Kidney epithelial cell (primary cell): ENCODE measurements around the gene VGLL1. TPM values are rescaled to one million over a fixed set of nuclear protein-coding genes. Genes with fewer than 3 reads are reported as not detected.

Experiments
- DNase-seq: peaks from one replicate; pipeline ENCODE4 v3.0.0-alpha.2; 2010; ENCODE audit warnings: low read depth
- H3K27me3 ChIP-seq: 2 replicates; pipeline ENCODE4 v1.6.0; 2011; ENCODE audit warnings: low read length; ENCODE audit not compliant: control insufficient read depth, insufficient read depth
- H3K36me3 ChIP-seq: 2 replicates; pipeline ENCODE4 v1.5.1; 2011; ENCODE audit warnings: low read length; ENCODE audit not compliant: control insufficient read depth, insufficient read depth
- H3K4me3 ChIP-seq: 2 replicates; pipeline ENCODE4 v1.5.1; 2011; ENCODE audit warnings: low read depth, mild to moderate bottlenecking, control low read depth, low read length
- total RNA-seq: library from RNA; depleted of rRNA; stranded (reverse); fragments of >200 nt; gene quantifications from 2 replicates; pipeline ENCODE4 v1.2.3, GENCODE V29; 2015
- TF ChIP-seq, protein P1 (sequence below): IDR thresholded peaks from 2 replicates; pipeline ENCODE4 v1.5.1; 2011; ENCODE audit warnings: mild to moderate bottlenecking, moderate library complexity, low read length, control low read depth, inconsistent platforms; ENCODE audit not compliant: insufficient read depth, poor library complexity, severe bottlenecking

The VGLL1 gene
- total RNA-seq, 1 donor from 2014 or later, result 1.3 TPM

DNA sequence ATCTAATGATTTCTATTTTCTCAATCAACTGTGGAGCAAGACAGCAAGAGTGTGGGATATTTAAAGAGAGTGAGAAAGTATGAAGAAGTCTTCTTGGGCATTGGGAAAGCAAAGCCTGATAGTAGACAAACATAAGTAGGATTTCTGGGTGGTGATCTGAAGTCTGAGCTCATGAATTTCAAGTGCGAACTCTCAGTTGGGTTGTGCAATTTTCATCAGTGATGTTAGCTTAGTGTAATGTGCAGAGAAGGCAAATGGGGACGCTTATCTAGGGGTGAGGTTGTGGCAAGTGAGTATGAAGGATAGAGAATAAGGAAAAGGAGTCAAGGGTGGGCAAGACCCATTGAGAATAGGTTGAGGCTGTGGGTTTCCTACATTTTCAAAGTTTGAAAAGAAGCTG lies 23.7 kb downstream of the VGLL1 start:
- Histone ChIP-seq H3K4me3 (no peak overlapping the region), H3K27me3 (no peaks in the 10 kb centered on the region), H3K36me3 (no peaks in the 10 kb centered on the region)
- DNase-seq, result no peak
- TF ChIP-seq, protein P1, sequence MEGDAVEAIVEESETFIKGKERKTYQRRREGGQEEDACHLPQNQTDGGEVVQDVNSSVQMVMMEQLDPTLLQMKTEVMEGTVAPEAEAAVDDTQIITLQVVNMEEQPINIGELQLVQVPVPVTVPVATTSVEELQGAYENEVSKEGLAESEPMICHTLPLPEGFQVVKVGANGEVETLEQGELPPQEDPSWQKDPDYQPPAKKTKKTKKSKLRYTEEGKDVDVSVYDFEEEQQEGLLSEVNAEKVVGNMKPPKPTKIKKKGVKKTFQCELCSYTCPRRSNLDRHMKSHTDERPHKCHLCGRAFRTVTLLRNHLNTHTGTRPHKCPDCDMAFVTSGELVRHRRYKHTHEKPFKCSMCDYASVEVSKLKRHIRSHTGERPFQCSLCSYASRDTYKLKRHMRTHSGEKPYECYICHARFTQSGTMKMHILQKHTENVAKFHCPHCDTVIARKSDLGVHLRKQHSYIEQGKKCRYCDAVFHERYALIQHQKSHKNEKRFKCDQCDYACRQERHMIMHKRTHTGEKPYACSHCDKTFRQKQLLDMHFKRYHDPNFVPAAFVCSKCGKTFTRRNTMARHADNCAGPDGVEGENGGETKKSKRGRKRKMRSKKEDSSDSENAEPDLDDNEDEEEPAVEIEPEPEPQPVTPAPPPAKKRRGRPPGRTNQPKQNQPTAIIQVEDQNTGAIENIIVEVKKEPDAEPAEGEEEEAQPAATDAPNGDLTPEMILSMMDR, result no peak

DNA sequence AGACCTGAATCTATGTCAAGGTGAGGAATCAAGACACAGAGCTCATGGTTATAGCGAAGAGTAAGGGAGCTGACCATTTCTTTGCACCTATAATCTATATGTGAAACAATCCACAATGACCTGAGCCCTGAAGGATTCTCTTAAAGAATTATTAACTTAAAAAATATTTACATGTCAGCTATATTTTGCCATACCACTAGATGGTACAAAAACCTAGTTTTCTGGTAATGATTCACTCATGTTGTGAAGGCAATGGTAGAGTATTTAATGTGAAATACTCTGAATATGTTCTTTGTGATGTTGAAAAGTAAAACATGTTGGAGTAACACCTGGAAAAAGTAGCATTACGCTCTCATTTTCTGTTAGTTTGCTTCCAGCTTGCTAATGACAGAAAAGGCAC lies 40.0 kb downstream of the VGLL1 start:
- no peak for DNase-seq
- H3K36me3 ChIP-seq, result no peaks in the 10 kb centered on the region
- H3K27me3 ChIP-seq, result no peaks in the 10 kb centered on the region
- no peak overlapping the region for H3K4me3 ChIP-seq
- TF ChIP-seq, protein P1, result no peak

DNA sequence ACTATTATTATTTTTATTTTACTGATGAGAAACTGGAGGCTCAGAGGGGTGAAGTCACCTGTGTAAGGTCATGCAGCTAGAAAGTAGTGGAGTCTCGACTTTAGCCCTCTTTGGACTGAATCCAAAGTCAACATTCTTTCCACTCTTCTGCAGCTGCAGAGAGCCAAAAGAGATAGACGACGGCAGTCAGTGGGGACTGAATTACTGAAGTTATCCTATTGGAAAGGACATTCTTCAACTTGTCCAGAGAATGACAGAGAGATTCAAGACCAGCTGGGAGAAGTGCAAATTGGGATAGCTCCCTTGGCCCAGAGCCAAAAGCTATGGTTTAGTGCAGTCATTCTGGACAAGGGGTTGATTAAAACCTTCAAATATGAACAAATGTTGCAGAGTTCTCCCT lies 42.5 kb downstream of the VGLL1 start:
- TF ChIP-seq, protein P1, result no peak
- no peak for DNase-seq
- no peaks in the 10 kb centered on the region for H3K27me3 ChIP-seq
- H3K4me3 ChIP-seq, result no peak overlapping the region
- H3K36me3 ChIP-seq, result no peaks in the 10 kb centered on the region

DNA sequence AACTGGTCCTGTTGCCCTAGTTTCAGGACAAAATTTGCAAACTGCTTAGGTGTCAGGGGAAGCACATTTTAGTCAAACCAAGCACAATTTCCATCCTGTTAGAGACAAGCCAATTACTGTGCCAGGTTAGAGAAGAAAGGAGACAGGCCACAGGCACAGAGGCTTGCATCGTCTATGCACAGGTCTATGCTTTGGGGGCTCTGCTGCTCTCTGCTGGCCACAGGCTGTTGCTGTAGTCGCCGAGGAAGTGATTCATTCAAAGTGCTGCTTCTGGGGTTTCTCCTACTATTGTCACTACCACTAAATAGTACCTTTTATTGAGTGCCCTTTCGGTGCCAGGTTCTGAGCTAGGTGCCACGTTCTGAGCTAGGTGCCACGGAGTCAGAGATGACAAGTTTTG lies 45.5 kb downstream of the VGLL1 start:
- Histone ChIP-seq H3K36me3 (no peaks in the 10 kb centered on the region), H3K27me3 (no peaks in the 10 kb centered on the region), H3K4me3 (no peak overlapping the region)
- no peak for DNase-seq
- TF ChIP-seq, protein P1, result peak; percentile 75

DNA sequence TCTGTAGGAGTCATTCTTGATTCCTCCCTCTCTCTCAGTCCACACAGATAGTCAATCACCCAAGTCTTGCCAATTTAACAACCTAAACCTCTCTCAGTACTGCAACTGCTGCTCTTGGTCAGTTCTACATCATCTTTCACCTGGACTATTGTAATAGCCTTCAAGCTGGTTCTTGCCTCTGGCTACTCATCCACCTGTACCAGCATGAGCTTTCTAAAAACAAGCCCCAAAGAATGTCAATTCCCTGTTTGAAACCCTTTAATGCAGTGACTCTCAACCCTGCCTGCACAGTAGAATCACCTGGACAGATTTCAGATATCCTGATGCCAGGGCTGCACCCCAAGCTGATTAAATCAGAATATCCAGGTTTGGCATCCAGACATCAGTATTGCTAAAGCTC lies 48.3 kb downstream of the VGLL1 start:
- H3K36me3 ChIP-seq, result no peaks in the 10 kb centered on the region
- H3K27me3 ChIP-seq, result no peaks in the 10 kb centered on the region
- DNase-seq, result no peak
- H3K4me3 ChIP-seq, result no peak overlapping the region
- TF ChIP-seq, protein P1, result no peak

DNA sequence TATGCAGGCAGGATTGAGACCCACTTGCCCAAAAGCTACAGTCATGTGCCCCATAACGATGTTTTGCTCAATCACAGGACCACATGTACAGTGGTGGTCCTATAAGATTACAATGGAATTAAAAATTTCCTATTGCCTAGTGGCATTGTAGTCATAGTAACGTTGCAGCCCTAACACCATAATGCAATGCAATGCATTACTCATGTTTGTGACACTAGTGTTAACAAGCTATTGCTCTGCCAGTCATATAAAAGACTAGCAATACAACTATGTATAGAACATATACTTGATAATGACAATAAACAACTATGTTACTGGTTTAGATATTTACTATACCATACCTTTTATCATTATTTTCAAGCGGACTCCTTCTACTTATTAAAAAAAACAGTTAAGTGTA lies 50.6 kb downstream of the VGLL1 start:
- no peak overlapping the region for H3K4me3 ChIP-seq
- H3K36me3 ChIP-seq, result no peaks in the 10 kb centered on the region
- no peak for DNase-seq
- H3K27me3 ChIP-seq, result no peaks in the 10 kb centered on the region
- TF ChIP-seq, protein P1, result no peak
